ENCODE data around the gene HYLS1.

The HYLS1 gene

GRCh38 chr11:125934473-125934872 lies 47.0 kb downstream of the HYLS1 start:
- no peak for DNase-seq

- no peak for DNase-seq
Observed at GRCh38 chr11:125935056-125935455, 47.6 kb downstream of the HYLS1 start.

- peak; percentile 78 for DNase-seq
Observed at GRCh38 chr11:125935618-125936199, 48.2 kb downstream of the HYLS1 start.

- DNase-seq = peak; percentile 44
Observed at GRCh38 chr11:125938418-125938817, 51.0 kb downstream of the HYLS1 start.

GRCh38 chr11:125939081-125939521 lies 51.6 kb downstream of the HYLS1 start:
- peak; percentile 72 for DNase-seq

DNA sequence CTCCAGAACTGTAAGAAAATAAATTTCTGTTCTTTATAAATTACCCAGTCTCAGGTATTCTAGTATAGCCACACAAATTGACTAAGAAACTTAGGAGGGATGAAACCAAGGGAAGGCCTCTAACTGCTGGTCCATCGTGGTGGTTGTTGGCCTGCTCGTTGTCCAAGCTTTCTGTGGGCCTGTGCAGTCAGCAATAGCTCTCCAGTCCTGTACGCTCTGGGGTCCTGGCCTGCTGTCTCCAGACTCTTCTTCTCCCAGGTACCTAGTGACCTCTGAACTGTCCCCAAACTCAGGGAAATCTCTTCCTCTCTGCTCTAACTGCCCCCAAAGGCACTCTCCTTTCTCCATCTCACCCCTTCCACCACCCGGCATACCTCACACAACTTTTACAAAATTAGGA lies 52.7 kb downstream of the HYLS1 start:
- no peak for DNase-seq

GRCh38 chr11:125941267-125941618 lies 53.8 kb downstream of the HYLS1 start:
- no peak for DNase-seq

DNA sequence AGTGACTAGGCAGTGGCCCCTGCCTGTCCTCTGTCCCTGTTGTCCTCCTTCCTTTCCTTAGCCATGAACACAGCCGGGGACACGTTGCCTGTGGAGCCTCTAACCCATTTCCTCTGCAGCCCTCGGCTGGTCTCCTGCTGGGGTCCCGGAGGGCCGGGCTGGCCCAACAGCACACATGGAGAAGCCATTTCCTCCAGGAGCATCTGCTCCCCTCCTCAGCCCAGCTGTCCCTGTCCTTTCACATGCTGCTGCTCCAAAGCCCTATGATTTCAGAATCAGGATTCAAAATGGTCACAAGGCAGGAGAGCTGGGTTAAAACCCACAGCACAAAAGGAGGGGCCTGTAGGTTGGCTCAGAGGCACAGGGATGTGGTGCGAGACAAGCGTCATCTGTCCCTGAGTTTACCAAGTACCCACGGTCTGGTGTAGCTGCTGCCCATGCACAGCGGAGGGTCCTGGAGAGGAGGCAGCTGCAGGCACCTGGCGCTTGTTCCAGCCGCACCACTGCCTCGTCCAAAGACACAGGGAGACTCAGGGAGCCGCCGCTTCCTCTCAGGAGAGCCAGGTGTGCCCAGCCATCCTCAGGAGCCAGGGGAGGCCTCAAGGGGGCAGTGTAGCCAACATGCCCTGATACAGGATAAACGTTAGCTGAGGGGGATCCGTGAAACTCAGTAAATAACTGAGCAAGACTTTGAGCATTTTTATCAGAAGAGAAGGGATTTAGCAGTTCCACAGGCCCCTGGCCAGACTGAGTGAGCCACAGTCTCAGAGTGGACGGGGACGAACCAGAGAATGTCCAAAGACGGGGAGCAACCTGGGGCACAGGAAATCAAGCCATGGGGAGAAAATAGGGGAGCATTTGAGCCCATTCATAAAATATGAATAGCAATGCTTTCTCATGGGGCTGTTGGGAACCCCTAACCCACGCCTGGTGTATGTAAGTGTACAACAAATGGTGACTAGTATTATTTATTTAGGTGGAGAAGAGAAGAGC lies 54.4 kb downstream of the HYLS1 start:
- DNase-seq = peak; percentile 72

DNA sequence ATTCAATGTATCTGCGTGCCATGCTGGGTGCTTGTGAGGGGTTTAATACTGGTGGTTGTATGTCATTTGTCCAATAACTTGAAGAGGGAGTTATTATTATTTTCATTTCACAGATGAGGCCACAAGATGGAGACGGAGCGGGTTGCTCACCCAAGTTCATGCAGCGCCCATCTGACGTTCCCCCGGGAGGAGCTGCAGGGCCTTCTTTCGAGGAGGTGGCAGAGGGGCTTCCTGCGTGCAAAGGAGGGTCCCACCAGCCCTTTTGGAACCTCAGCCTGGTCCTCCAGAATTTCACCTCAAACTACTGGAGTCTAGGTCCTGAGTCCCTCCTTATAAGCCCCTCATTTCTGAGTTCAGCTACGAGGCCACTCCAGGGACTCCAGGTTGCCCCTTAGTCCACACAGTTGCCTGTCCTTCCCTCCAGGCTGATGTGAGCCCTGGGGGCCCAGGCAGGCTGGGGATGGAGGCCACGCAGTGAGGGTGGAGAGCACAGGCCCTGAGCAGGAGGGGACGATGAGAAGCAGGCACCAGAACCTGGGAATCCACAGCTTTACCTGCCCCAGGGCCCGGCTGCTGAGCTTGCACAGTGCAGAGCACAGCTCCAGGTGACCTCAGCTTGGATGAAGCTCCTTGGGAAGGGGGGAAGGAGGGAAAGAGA lies 55.4 kb downstream of the HYLS1 start:
- DNase-seq = no peak

- no peak for DNase-seq
Observed at GRCh38 chr11:125943661-125944349, 56.3 kb downstream of the HYLS1 start.

- DNase-seq = no peak
Observed at GRCh38 chr11:125944350-125945010, 57.0 kb downstream of the HYLS1 start.

- no peak for DNase-seq
Observed at GRCh38 chr11:125945011-125945796, 57.7 kb downstream of the HYLS1 start.

DNA sequence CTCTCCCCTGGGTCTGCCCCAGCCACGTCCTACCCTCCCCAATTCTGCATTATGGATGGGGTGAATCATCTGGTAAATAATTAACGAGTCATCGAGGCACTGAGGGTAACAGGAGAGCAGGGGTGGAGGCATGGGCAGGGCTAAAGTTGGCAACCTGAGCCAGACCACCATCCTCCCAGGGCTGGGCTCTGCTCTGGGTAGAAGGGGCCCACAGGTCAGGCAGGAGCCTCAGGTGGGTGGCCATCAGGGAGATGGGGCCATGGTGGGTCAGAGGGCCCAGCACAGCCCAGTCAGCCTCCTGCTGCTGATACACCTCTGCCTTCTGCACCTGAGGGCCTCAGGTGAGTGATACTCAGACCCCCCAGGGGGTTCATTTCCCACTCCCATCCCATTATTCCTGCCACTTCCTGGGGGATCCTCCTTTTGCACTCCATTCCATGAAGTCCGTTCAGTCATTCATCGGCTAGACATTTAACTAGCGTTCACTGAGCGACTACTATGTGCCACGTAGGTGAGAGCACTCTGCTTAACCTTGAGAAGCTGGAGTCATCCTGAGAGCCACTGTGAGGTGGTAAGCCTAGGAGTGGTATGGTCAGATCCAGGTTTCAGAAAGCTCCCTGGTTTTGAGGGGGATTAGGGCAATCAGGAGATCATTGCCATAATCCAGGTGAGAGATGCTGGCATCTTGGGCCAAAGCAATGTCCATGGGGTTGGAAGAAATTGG lies 58.5 kb downstream of the HYLS1 start, which contains the start of gene VSIG10L2:
TSS of gene VSIG10L2 (plus strand) at position 248 of the 724 bp plus-strand sequence. CDS start at position 260, 12 bp downstream.
- DNase-seq = no peak

DNA sequence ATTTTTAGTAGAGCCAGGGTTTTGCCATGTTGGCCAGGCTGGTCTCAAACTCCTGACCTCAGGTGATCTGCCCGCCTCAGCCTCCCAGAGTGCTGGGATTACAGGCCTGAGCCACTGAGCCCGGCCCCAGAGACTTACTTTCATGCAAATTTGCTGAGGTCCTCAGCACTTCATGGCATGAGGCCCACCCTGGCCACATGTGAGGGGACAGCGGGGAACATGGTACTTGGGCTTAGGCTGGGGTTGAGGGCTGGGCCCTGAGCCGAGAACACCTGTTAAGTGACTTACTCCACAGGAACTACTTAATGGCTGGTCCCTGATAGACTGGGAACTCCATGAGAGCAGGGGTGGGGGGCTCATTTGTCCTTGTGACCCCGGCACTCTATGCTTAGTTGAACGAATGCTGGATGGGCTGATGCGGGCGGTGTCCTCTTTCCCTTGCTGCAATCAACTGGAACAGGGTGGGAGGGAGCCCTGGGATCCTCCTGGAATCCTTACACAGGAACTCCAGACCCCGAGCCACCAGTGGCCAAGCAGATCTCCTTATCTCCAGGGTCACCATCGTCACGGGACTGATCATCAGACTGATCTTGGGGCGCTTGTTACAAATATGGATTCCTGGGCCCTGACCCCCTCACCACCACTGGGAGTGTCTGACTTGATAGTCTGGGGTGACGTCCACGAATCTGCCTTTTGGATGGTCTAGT lies 59.4 kb downstream of the HYLS1 start:
- no peak for DNase-seq

DNA sequence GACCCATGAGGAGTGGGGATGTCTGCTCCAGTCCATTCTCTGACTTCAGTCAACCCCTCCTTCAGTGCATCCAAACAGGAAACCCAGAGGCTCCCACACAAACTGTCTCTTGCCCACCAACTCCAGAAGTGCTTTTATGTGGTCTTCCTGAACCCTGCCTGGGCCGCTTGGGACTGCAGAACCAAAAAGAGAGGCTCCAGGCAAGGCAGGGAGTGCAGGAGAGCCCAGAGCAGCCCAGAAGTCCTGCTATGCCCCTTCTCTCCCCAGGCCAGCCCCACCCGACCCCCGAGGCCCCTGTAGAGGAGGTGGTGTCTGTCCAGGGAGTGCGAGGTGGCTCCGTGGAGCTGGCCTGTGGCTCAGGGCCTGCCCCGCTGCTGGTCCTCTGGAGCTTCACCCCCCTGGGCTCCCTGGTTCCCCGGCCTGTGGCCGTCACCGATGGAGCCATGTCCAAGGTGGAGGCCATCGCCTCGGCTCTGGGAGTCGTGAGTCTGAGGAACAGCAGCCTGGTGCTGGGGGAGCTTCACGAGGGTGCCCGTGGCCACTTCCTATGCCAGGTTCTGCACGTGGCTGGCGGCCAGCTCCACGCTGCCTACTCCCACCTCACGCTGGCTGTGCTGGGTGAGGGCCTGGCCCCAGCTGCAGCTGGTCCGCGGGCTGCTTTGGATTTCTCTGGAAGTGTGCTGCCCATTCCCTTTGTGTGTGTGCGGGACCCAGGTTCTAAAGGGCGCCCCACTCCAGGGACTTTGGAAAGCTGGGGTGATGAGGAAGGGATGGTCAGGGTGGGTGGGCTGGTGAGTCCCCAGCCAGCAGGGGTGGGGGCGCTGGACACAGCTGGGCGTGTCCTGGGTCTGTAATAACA lies 60.2 kb downstream of the HYLS1 start:
- no peak for DNase-seq

- no peak for DNase-seq
Observed at GRCh38 chr11:125948278-125949051, 61.0 kb downstream of the HYLS1 start.

DNA sequence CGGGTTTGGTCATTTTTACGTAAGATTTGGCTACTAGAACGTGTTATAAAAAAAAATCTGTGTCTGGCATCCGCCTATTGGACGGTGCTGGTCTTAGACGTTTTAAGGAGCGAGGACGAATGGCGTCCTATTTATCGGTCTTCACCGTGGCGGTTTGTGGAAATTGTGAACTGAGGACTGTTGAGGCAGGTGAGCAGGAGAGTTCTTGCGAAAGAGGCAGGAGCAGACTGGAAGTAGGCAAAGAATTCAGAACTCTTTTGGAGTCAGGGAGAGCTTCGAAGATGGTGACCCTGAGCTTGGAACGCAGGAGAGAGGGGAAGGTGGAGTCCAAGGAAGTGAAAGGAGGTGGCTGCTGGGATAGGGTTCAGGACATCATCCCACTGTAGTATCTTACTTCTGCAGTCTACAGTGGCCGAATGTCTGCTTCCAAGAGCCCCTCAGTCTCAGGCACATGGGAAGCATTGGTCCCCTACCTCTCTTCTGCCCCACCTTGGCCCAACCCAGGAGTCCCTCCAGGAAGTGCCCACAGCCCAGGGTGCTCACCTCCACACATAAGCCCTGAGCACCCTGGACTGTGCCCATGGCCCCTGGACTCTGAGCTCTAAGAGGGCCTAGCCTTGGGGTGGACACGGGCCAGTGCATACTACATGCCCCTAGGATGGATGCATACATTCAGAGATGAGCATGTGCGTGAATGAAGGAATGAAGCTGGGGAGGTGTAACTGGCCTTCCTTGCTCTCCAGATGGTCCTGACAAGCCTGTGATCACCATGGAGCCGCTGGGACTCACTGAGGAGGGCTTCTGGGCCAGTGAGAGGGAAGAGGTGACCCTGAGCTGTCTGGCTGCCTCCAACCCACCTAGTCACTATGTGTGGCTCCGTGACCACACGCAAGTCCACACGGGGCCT lies 62.1 kb downstream of the HYLS1 start:
- DNase-seq = no peak

Data from right forelimb (tissue), 1 donor.